Endothelial cell of umbilical vein (primary cell): ENCODE measurements around the gene ZNF425. TPM values are rescaled to one million over a fixed set of nuclear protein-coding genes. Genes with fewer than 3 reads are reported as not detected.

Experiments
- Bru-seq: library from RNA; stranded (reverse); fragments of 400-500 nt; gene quantifications from one replicate; lab custom pipeline; 2021; lab: Mats Ljungman, UMichigan
- BruChase-seq, 2 experiments: library from RNA; stranded (reverse); fragments of 400-500 nt; gene quantifications; one replicate each; lab custom pipeline; 2021; lab: Mats Ljungman, UMichigan
- BruUV-seq: library from RNA; stranded (reverse); fragments of 400-500 nt; replicated peaks from 2 replicates; lab custom pipeline; 2021; lab: Mats Ljungman, UMichigan
- CTCF ChIA-PET: fragments of 300-600, 350-600 bp; sonication (Branson Sonifier 250); formaldehyde crosslinking; loops from one replicate; lab custom pipeline; 2021; ENCODE audit warnings: antibody characterized with exemption, inconsistent platforms; lab: Charles Lee
- POLR2A ChIA-PET: fragments of 300-600, 350-600 bp; sonication (Branson Sonifier 250); formaldehyde crosslinking; loops from one replicate; lab custom pipeline; 2021; ENCODE audit warnings: antibody characterized with exemption, inconsistent platforms; lab: Charles Lee
- DNase-seq: peaks from one replicate; pipeline ENCODE4 v3.0.0-alpha.2; 2011; ENCODE audit warnings: low read depth, low spot score
- FAIRE-seq: peaks from 2 replicates; lab custom pipeline; 2011; peaks lifted over from hg19 to GRCh38; lab: Jason Lieb, UNC
- H2AFZ ChIP-seq: 2 replicates; pipeline ENCODE4 v1.6.0; 2012; ENCODE audit warnings: low read depth, low read length, control low read depth, inconsistent platforms
- H3K27ac ChIP-seq: 2 replicates; pipeline ENCODE4 v1.5.1; 2011; ENCODE audit warnings: low read depth, mild to moderate bottlenecking, control low read depth, low read length, moderate library complexity; ENCODE audit not compliant: insufficient read depth
- H3K27me3 ChIP-seq, 2 experiments: 2 replicates each; pipeline versions ENCODE4 v1.6.0 to v1.6.1; 2011; ENCODE audit warnings: low read length in 2 of 2, mixed read lengths in 1 of 2; ENCODE audit not compliant: control insufficient read depth in 2 of 2, insufficient read depth in 2 of 2
- H3K36me3 ChIP-seq, 2 experiments: 2 replicates in 1 of 2; 3 replicates in 1 of 2; pipeline ENCODE4 v1.5.1; 2011; ENCODE audit warnings: low read length in 2 of 2, mild to moderate bottlenecking in 1 of 2, moderate library complexity in 1 of 2; ENCODE audit not compliant: control insufficient read depth in 2 of 2, insufficient read depth in 2 of 2; ENCODE audit errors: extremely low read depth in 1 of 2
- H3K4me1 ChIP-seq: 3 replicates; pipeline ENCODE4 v1.5.1; 2011; ENCODE audit warnings: mild to moderate bottlenecking, low read length; ENCODE audit not compliant: control insufficient read depth, insufficient read depth; ENCODE audit errors: extremely low read depth
- H3K4me2 ChIP-seq: 2 replicates; pipeline ENCODE4 v1.6.1; 2011; ENCODE audit warnings: low read length, control low read depth, mixed read lengths; ENCODE audit not compliant: insufficient read depth
- H3K4me3 ChIP-seq, 3 experiments: fragments of 200-600 bp in 1 of 3; sonication (generic), shearing (Covaris generic) in 1 of 3; replicated peaks in 1 of 3; 2 replicates each; pipeline ENCODE4 v1.5.1; 2011 to 2016; ENCODE audit warnings: control low read depth in 3 of 3, low read length in 3 of 3, mild to moderate bottlenecking in 2 of 3, inconsistent platforms in 1 of 3, low read depth in 1 of 3, moderate library complexity in 1 of 3; ENCODE audit not compliant: insufficient read depth in 1 of 3
- H3K79me2 ChIP-seq: 2 replicates; pipeline ENCODE4 v1.6.0; 2012; ENCODE audit warnings: low read length, inconsistent platforms; ENCODE audit not compliant: control insufficient read depth, insufficient read depth
- H3K9ac ChIP-seq: replicated peaks from 2 replicates; pipeline ENCODE3; 2011; ENCODE audit warnings: low read length, control low read depth; ENCODE audit not compliant: insufficient read depth; ENCODE audit errors: extremely low read depth
- H3K9me1 ChIP-seq: replicated peaks from 3 replicates; pipeline ENCODE4 v1.6.0; 2011; ENCODE audit warnings: mild to moderate bottlenecking, low read length; ENCODE audit not compliant: control insufficient read depth, insufficient read depth; ENCODE audit errors: extremely low read depth
- H3K9me3 ChIP-seq: replicated peaks from 2 replicates; pipeline ENCODE4 v1.5.1; 2012; ENCODE audit warnings: low read length, inconsistent platforms; ENCODE audit not compliant: control insufficient read depth, insufficient read depth
- H4K20me1 ChIP-seq: replicated peaks from 2 replicates; pipeline ENCODE3; 2011; ENCODE audit warnings: mild to moderate bottlenecking, low read length; ENCODE audit not compliant: control insufficient read depth, insufficient read depth; ENCODE audit errors: extremely low read depth
- CTCF ChIP-seq, 2 donors: IDR thresholded peaks; 1 replicate in 1 of 2; 2 replicates in 1 of 2; pipeline ENCODE4 v1.5.1; 2011; ENCODE audit warnings: low read length in 2 of 2, mild to moderate bottlenecking in 2 of 2, moderate library complexity in 2 of 2, control low read depth in 1 of 2, inconsistent platforms in 1 of 2, low read depth in 1 of 2; ENCODE audit not compliant: insufficient read depth in 1 of 2; ENCODE audit errors: extremely low read depth in 1 of 2
- FOS ChIP-seq: IDR thresholded peaks from 2 replicates; pipeline ENCODE4 v1.6.1; 2011; ENCODE audit warnings: mild to moderate bottlenecking, low read length, moderate library complexity, borderline replicate concordance; ENCODE audit not compliant: insufficient read depth
- GATA2 ChIP-seq: IDR thresholded peaks from 2 replicates; pipeline ENCODE4 v1.7.0; 2011; ENCODE audit warnings: low read depth, mild to moderate bottlenecking, moderate library complexity, mixed read lengths, low read length; ENCODE audit not compliant: insufficient read length, insufficient read depth
- JUN ChIP-seq: IDR thresholded peaks from 2 replicates; pipeline ENCODE4 v1.6.1; 2011; ENCODE audit warnings: borderline replicate concordance, low read depth; ENCODE audit not compliant: insufficient read length, insufficient read depth
- MYC ChIP-seq: IDR thresholded peaks from one replicate; pipeline ENCODE4 v1.6.1; 2011; ENCODE audit warnings: mild to moderate bottlenecking, low read depth, low read length
- POLR2A ChIP-seq: IDR thresholded peaks from 2 replicates; pipeline ENCODE4 v1.6.1; 2012; ENCODE audit warnings: low read depth, mild to moderate bottlenecking, control low read depth, low read length
- POLR2AphosphoS5 ChIP-seq: IDR thresholded peaks from 2 replicates; pipeline ENCODE4 v1.6.1; 2012; ENCODE audit warnings: low read depth, mild to moderate bottlenecking, control low read depth, low read length, moderate library complexity; ENCODE audit not compliant: insufficient read depth
- dilution Hi-C: fragments of 300-500 bp; cut with MboI; formaldehyde crosslinking; loops from one replicate; pipeline ENCODE4 v1.15.0; 2019; ENCODE audit warnings: low sequenced_read_pairs; ENCODE audit not compliant: extremely low pct_ligation_motif_present
- intact Hi-C: fragments of 100-400 bp; cut with micrococcal nuclease; formaldehyde crosslinking; loops from one replicate; pipeline ENCODE4 v1.10.0; 2022
- long read RNA-seq: library from polyadenylated mRNA; stranded (forward); transcript quantifications from one replicate; pipeline ENCODE4 v2.0.0, GENCODE V29; 2021
- polyA minus RNA-seq, 3 experiments: library from RNA; depleted of rRNA, polyadenylated mRNA; stranded (reverse); fragments of >200 nt; gene quantifications; 1 replicate in 1 of 3; 2 replicates in 2 of 3; pipeline ENCODE4 v1.2.3, GENCODE V29; 2011
- polyA plus RNA-seq, 4 experiments: library from polyadenylated mRNA; depleted of rRNA in 3 of 4; stranded (reverse) in 3 of 4; unstranded in 1 of 4; fragments of >200 nt; gene quantifications; 2 replicates each; pipeline versions ENCODE4 v1.2.1 to v1.2.3, GENCODE V29; 2011 to 2012; ENCODE audit warnings: missing spikeins in 1 of 4
- total RNA-seq: library from RNA; stranded (reverse); gene quantifications from 2 replicates; pipeline ENCODE4 v1.2.3, GENCODE V29; 2021

The ZNF425 gene, protein sequence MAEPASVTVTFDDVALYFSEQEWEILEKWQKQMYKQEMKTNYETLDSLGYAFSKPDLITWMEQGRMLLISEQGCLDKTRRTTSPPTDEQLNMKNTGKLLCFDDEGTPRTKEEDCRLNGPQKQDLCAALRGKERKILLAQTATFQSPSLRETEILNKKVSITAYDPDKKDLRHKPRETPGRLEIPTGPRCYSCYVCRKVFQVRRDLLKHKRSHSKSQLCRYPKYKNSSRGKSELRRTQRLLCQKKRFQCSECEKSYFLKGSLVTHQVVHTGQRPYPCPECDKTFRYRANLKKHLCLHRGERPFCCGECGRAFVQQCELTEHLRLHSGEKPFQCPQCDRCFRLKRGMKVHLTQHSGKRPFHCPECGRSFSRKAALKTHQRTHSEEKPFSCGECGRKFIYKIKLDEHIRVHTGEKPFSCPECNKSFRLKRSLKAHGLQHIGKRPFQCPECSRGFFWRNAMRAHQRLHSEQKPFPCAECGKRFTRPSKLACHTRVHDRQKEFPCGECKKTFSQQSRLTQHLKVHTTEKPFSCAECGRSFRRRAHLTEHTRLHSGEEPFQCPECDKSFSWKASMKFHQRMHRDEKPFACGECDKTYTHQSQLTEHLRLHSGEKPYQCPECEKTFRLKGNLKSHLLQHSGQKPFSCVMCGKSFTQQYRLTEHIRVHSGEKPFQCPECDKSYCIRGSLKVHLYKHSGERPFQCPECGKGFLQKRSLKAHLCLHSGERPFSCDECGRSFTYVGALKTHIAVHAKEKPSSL
- 0.93 and 2.0 TPM in 2 replicates for total RNA-seq
- polyA plus RNA-seq, result 0.45 and 0.68 TPM in 2 replicates
- polyA plus RNA-seq (2011; cell fraction: cytosol; rRNA removed), result 0.53 and 0.75 TPM in 2 replicates
- polyA plus RNA-seq (2011; cell fraction: nucleus; rRNA removed), result 0.43 and 0.62 TPM in 2 replicates
- polyA plus RNA-seq (2012), result 1.1 TPM in 2 replicates
- 0.61 and 1.9 TPM in 2 replicates for polyA minus RNA-seq
- polyA minus RNA-seq (2011; cell fraction: cytosol; rRNA and poly(A)+ RNA removed), result 1.1 TPM
- 0.24 and 0.43 TPM in 2 replicates for polyA minus RNA-seq (2011; cell fraction: nucleus; rRNA and poly(A)+ RNA removed)
- Bru-seq, nascent RNA, result percentile 38 among the genes with signal in this experiment
- percentile 40 among the genes with signal in this experiment for BruChase-seq, experiment 1, labeled RNA remaining after a 6-hour chase
- percentile 33 among the genes with signal in this experiment for BruChase-seq, experiment 2, labeled RNA remaining after a 2-hour chase
- long read RNA-seq, partial matches to known transcripts, result 0 of 3 reads
- long read RNA-seq, other reads (novel, unspliced or antisense), result 1 of 3 reads

DNA sequence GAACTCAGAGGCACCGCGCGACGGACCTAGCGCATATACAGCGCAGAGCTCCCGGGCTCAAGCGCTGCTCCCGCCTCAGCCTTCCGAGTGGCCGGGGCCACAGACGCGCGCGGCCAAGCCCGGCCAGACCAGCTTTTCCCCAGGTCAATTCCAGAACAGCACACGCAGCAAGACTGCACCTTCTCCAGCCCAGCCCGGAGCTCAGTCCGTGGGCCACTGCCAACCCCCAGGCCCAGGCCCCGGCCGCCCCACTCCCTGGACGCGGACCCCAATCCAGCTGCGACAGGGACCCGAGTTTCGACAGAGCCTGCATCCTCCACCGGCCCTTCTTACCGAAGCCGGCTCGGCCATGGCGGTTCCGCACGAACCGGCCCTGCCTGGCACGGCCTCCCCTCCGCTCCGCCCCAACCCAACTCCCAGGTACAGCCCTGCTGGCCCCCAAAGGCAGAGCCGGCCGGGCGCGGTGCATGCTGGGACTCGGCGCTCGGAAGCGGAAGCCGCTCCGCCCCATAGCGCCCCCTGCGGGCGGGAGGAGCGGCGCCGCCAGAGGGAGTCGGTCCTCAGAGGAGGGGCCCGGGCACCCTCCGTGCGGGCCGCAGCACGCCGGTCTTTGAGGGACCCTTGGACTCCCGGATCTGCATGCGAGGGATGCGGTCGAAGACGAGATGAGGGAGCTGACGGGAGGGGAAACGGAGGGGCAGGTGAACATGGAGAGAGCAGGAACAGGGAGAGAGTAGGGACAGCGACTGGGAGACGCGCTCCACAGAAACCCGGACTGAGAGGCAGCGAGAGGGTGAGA is at the start of gene ZNF425:
Gene ZNF425, minus strand, starts transcription at position 462 of the 799 bp plus-strand sequence. Its CDS starts 111 bp downstream, at position 351.
- intact Hi-C loops, result loop anchor here (1.0 to 10.0 kb wide), 7 partner anchors 21 to 369 kb away; partner anchors contain the start of genes PDIA4, ZNF282, ZNF398 and ZNF746
- CTCF ChIA-PET, result interaction anchor here (0.6 to 3.8 kb wide), 16 partner anchors 10 to 370 kb away, joined by 3 to 61 read pairs (median 4); partner anchors contain the start of genes ZNF282, ZNF398 and ZNF777
- POLR2A ChIA-PET, result interaction anchor here (0.8 to 0.9 kb wide), 2 partner anchors 21 to 60 kb away, joined by 3 read pairs; partner anchors contain the start of gene ZNF398
- H3K36me3 ChIP-seq, result no peaks in the 10 kb centered on the region
- no peaks in the 10 kb centered on the region for H3K9me1 ChIP-seq
- dilution Hi-C loops, result no loop called here
- no peaks in the 10 kb centered on the region for H3K27me3 ChIP-seq
- peak within 1 kb of the TSS; percentile 96 for H3K4me2 ChIP-seq
- no peak for TF ChIP-seq GATA2
- TF ChIP-seq MYC, result no peak
- peak; percentile 94 to 97 for TF ChIP-seq CTCF (IDR thresholded peaks at IDR 0.05; ENCODE audit: extremely low read depth in 1 of 2, insufficient read depth in 1 of 2, low read depth in 1 of 2, low read length in 2 of 2)
- no peak for TF ChIP-seq JUN
- no peak for TF ChIP-seq FOS
- TF ChIP-seq POLR2A, result peak; percentile 81
- peak; percentile 89 for TF ChIP-seq POLR2AphosphoS5
- H4K20me1 ChIP-seq, result no peaks in the 10 kb centered on the region
- peak within 1 kb of the TSS; percentile 60 for H2AFZ ChIP-seq
- peak within 1 kb of the TSS; percentile 56 to 96 (median 86) for H3K4me3 ChIP-seq
- peaks cover 13% of the 10 kb centered on the region for H3K4me1 ChIP-seq
- BruUV-seq, result no TSS peak
- FAIRE-seq (peak; percentile 91), DNase-seq (peak; percentile 93)
- H3K9me3 ChIP-seq, result peaks cover 5% of the 10 kb centered on the region
- H3K9ac ChIP-seq, result peak within 1 kb of the TSS; percentile 54
- peaks cover 13% of the 10 kb centered on the region for H3K79me2 ChIP-seq
- H3K27ac ChIP-seq, result peak within 1 kb of the TSS; percentile 39
